ENCODE results near the gene PRICKLE2.

The PRICKLE2 gene

GRCh38 chr3:64188810-64189560 is 36.3 kb downstream of the PRICKLE2 start:
- DNase-seq = peak; percentile 88

GRCh38 chr3:64187065-64187959 is 38.0 kb downstream of the PRICKLE2 start:
- DNase-seq = peak; percentile 98

GRCh38 chr3:64186667-64187064 is 38.6 kb downstream of the PRICKLE2 start:
- DNase-seq = no peak

- no peak for DNase-seq
These were observed 39.8 kb downstream of the PRICKLE2 start for GRCh38 chr3:64185436-64185835.

GRCh38 chr3:64184621-64185020 is 40.6 kb downstream of the PRICKLE2 start:
- peak; percentile 65 for DNase-seq

- peak; percentile 88 for DNase-seq
These were observed 45.4 kb downstream of the PRICKLE2 start for GRCh38 chr3:64179860-64180259.

GRCh38 chr3:64179249-64179648 is 46.0 kb downstream of the PRICKLE2 start:
- no peak for DNase-seq

- no peak for DNase-seq
These were observed 46.8 kb downstream of the PRICKLE2 start for GRCh38 chr3:64178419-64178818.

GRCh38 chr3:64176461-64176996 is 48.7 kb downstream of the PRICKLE2 start:
- peak; percentile 36 for DNase-seq

- DNase-seq = peak; percentile 56
These were observed 50.9 kb downstream of the PRICKLE2 start for GRCh38 chr3:64174328-64174727.

- DNase-seq = no peak
These were observed 51.7 kb downstream of the PRICKLE2 start for GRCh38 chr3:64173563-64173962.

- no peak for DNase-seq
These were observed 55.0 kb downstream of the PRICKLE2 start for GRCh38 chr3:64170270-64170669.

GRCh38 chr3:64167868-64168267 is 57.4 kb downstream of the PRICKLE2 start:
- no peak for DNase-seq

- no peak for DNase-seq
These were observed 57.9 kb downstream of the PRICKLE2 start for GRCh38 chr3:64167351-64167750.

- peak; percentile 43 for DNase-seq
These were observed 58.6 kb downstream of the PRICKLE2 start for GRCh38 chr3:64166584-64167162.

- peak; percentile 51 for DNase-seq
These were observed 60.9 kb downstream of the PRICKLE2 start for GRCh38 chr3:64164349-64164748.

- peak; percentile 95 for DNase-seq
These were observed 61.5 kb downstream of the PRICKLE2 start for GRCh38 chr3:64163755-64164148.

- DNase-seq = no peak
These were observed 62.1 kb downstream of the PRICKLE2 start for GRCh38 chr3:64163019-64163754.

- DNase-seq = no peak
These were observed 63.7 kb downstream of the PRICKLE2 start for GRCh38 chr3:64161481-64161952.

GRCh38 chr3:64160000-64160695 is 65.1 kb downstream of the PRICKLE2 start:
- DNase-seq = no peak

- peak; percentile 49 for DNase-seq
These were observed 66.9 kb downstream of the PRICKLE2 start for GRCh38 chr3:64158334-64158733.

Data from fibroblast of skin of abdomen (primary cell).